Body of pancreas (tissue), 4 donors: ENCODE data around the gene NODAL.

Experiments used
- POLR2A ChIP-seq, 3 donors: fragments of 450-650 bp; IDR thresholded peaks; one replicate each; pipeline ENCODE4 v1.6.1; 2016; ENCODE audit warnings: antibody characterized with exemption in 3 of 3, mild to moderate bottlenecking in 2 of 3
- TF ChIP-seq, protein P1 (sequence below), 7 experiments: fragments of 450-650 bp in 4 of 7; fragments of 200-600 bp in 3 of 7; sonication (generic) in 3 of 7; IDR thresholded peaks; one replicate each; pipeline ENCODE4 v1.5.1; 2016 to 2019; ENCODE audit warnings: antibody characterized with exemption in 7 of 7

DNA sequence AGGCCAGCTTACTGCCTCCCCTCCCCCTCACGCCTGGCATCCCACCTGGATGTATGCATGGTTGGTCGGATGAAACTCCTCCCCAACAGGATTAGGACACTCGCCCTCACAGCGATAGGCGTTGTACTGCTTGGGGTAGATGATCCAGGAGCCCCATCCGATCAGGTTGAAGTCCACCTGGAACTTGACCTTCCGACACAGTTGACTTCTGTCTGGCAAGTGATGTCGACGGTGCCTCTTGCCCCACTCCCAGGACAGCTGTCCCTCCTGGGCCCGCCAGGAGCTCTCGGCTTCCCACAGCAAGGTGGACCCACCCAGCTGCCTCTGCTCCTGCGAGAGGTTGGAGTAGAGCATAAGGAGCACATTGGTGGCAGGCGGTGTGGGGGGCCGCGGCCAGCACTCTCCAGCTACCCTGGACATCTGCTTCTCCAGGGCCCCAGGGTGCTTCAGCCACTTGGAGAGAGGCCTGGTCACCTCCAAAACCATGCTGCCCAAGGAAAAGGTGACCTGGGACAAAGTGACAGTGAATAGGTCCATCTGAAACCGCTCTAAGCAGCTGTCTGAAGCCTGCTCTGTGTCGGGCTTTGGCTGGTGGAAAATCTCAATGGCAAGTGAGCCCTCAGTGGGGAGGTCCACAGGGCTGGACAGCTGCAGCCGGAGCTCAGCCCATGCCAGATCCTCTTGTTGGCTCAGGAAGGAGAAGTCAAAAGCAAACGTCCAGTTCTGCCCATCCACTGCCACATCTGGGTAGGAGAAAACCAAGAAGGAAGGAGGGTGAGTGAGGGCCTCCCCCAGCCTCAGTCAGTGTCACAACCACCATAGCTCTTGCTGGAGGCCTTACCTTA is 6.0 kb downstream of the NODAL start:
- TF ChIP-seq, protein P1, sequence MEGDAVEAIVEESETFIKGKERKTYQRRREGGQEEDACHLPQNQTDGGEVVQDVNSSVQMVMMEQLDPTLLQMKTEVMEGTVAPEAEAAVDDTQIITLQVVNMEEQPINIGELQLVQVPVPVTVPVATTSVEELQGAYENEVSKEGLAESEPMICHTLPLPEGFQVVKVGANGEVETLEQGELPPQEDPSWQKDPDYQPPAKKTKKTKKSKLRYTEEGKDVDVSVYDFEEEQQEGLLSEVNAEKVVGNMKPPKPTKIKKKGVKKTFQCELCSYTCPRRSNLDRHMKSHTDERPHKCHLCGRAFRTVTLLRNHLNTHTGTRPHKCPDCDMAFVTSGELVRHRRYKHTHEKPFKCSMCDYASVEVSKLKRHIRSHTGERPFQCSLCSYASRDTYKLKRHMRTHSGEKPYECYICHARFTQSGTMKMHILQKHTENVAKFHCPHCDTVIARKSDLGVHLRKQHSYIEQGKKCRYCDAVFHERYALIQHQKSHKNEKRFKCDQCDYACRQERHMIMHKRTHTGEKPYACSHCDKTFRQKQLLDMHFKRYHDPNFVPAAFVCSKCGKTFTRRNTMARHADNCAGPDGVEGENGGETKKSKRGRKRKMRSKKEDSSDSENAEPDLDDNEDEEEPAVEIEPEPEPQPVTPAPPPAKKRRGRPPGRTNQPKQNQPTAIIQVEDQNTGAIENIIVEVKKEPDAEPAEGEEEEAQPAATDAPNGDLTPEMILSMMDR (IDR thresholded peaks at IDR 0.05) = no peak
- no peak for TF ChIP-seq POLR2A (IDR thresholded peaks at IDR 0.05)
